ENCODE data around the gene MYRFL. TPM values are rescaled to one million over a fixed set of nuclear protein-coding genes. Genes with fewer than 3 reads are reported as not detected.

The MYRFL gene
- total RNA-seq, 1 donor from 2014 or later = not detected

GRCh38 chr12:69999561-69999960 lies 174.5 kb downstream of the MYRFL start:
- no peaks in the 10 kb centered on the region for H3K36me3 Mint-ChIP-seq (ENCODE audit: low read depth)
- no peak overlapping the region for H3K4me3 Mint-ChIP-seq
- intact Hi-C loops (cut with micrococcal nuclease) = no loop called here
- peak; percentile 35 for DNase-seq
- no peaks in the 10 kb centered on the region for H3K27me3 Mint-ChIP-seq
- no peaks in the 10 kb centered on the region for H3K4me1 Mint-ChIP-seq
- no peaks in the 10 kb centered on the region for H3K9me3 Mint-ChIP-seq
- no peak overlapping the region for H3K27ac Mint-ChIP-seq

GRCh38 chr12:70002097-70002911 lies 177.3 kb downstream of the MYRFL start:
- no peaks in the 10 kb centered on the region for H3K36me3 Mint-ChIP-seq (ENCODE audit: low read depth)
- DNase-seq = peak; percentile 22
- H3K4me3 Mint-ChIP-seq = no peak overlapping the region
- H3K4me1 Mint-ChIP-seq = no peaks in the 10 kb centered on the region
- H3K9me3 Mint-ChIP-seq = no peaks in the 10 kb centered on the region
- H3K27me3 Mint-ChIP-seq = no peaks in the 10 kb centered on the region
- no peak overlapping the region for H3K27ac Mint-ChIP-seq
- intact Hi-C loops (cut with micrococcal nuclease) = no loop called here

GRCh38 chr12:70002912-70003255 lies 177.9 kb downstream of the MYRFL start:
- Mint-ChIP-seq H3K36me3 (ENCODE audit: low read depth) (no peaks in the 10 kb centered on the region), H3K27ac (no peak overlapping the region), H3K9me3 (no peaks in the 10 kb centered on the region), H3K4me1 (no peaks in the 10 kb centered on the region), H3K27me3 (no peaks in the 10 kb centered on the region), H3K4me3 (no peak overlapping the region)
- intact Hi-C loops (cut with micrococcal nuclease) = no loop called here
- DNase-seq = peak; percentile 12

GRCh38 chr12:70005864-70006618 lies 181.0 kb downstream of the MYRFL start:
- no peak overlapping the region for H3K27ac Mint-ChIP-seq
- peaks cover 1% of the 10 kb centered on the region for H3K4me1 Mint-ChIP-seq
- H3K4me3 Mint-ChIP-seq = no peak overlapping the region
- H3K9me3 Mint-ChIP-seq = peaks cover 7% of the 10 kb centered on the region
- no peaks in the 10 kb centered on the region for H3K27me3 Mint-ChIP-seq
- no peaks in the 10 kb centered on the region for H3K36me3 Mint-ChIP-seq (ENCODE audit: low read depth)
- DNase-seq = peak; percentile 33
- intact Hi-C loops (cut with micrococcal nuclease) = no loop called here

GRCh38 chr12:70006619-70006973 lies 181.6 kb downstream of the MYRFL start:
- intact Hi-C loops (cut with micrococcal nuclease) = no loop called here
- Mint-ChIP-seq H3K27ac (no peak overlapping the region), H3K9me3 (peaks cover 7% of the 10 kb centered on the region), H3K27me3 (no peaks in the 10 kb centered on the region), H3K4me1 (peaks cover 1% of the 10 kb centered on the region), H3K36me3 (ENCODE audit: low read depth) (no peaks in the 10 kb centered on the region), H3K4me3 (no peak overlapping the region)
- DNase-seq = peak; percentile 11

GRCh38 chr12:70007687-70008086 lies 182.7 kb downstream of the MYRFL start:
- no peak overlapping the region for H3K27ac Mint-ChIP-seq
- no peak for DNase-seq
- intact Hi-C loops (cut with micrococcal nuclease) = no loop called here
- no peaks in the 10 kb centered on the region for H3K36me3 Mint-ChIP-seq (ENCODE audit: low read depth)
- H3K9me3 Mint-ChIP-seq = peaks cover 7% of the 10 kb centered on the region
- peaks cover 1% of the 10 kb centered on the region for H3K4me1 Mint-ChIP-seq
- no peak overlapping the region for H3K4me3 Mint-ChIP-seq
- no peaks in the 10 kb centered on the region for H3K27me3 Mint-ChIP-seq

Other genes with a start within 250 kb of the MYRFL start
- gene CCT2, start 239.8 kb upstream of the MYRFL start, total RNA-seq = 490 and 511 TPM in 2 replicates
- gene LRRC10, start 214.3 kb upstream of the MYRFL start, total RNA-seq = not detected in 2 replicates
- not detected in 2 replicates for gene BEST3, start 125.9 kb upstream of the MYRFL start, total RNA-seq
- gene RAB3IP, start 86.4 kb upstream of the MYRFL start, total RNA-seq = 28.5 and 33.6 TPM in 2 replicates

All from activated CD4-positive, alpha-beta T cell treated with anti-CD3 and anti-CD28 coated beads, Interleukin-2, amount 10 ng/mL, durations not matched to agents 24 days and 14 days (primary cell).